ENCODE data around the gene YTHDC1.
"Not testable (repeated sequence)": the region's sequence is repeated elsewhere in the genome, so short reads cannot be mapped to it uniquely, and the experiment has no call there.

The YTHDC1 gene

GRCh38 chr4:68287704-68288392, 62.0 kb downstream of the YTHDC1 start:
- DNase-seq: no peak

- no peak for DNase-seq
Measured at GRCh38 chr4:68283714-68284113, 66.2 kb downstream of the YTHDC1 start.

DNA sequence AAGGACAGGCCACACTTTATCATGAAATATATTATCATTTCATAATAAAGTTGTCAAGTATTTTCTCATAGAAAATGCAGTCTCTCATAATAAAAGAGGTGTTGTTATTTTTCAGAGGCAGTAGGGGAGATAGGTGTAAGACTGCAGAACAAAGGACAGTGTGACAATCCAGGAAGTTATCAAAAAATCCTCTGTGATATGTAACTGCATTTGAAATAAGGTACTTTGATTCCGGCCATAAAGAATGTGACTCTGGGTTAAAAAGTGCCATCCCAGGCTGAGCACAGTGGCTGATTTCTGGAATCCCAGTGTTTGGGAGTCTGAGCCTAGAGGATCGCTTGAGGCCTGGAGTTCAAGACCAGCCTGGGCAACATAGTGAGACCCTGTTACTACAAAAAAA, 66.8 kb downstream of the YTHDC1 start:
- no peak for DNase-seq

DNA sequence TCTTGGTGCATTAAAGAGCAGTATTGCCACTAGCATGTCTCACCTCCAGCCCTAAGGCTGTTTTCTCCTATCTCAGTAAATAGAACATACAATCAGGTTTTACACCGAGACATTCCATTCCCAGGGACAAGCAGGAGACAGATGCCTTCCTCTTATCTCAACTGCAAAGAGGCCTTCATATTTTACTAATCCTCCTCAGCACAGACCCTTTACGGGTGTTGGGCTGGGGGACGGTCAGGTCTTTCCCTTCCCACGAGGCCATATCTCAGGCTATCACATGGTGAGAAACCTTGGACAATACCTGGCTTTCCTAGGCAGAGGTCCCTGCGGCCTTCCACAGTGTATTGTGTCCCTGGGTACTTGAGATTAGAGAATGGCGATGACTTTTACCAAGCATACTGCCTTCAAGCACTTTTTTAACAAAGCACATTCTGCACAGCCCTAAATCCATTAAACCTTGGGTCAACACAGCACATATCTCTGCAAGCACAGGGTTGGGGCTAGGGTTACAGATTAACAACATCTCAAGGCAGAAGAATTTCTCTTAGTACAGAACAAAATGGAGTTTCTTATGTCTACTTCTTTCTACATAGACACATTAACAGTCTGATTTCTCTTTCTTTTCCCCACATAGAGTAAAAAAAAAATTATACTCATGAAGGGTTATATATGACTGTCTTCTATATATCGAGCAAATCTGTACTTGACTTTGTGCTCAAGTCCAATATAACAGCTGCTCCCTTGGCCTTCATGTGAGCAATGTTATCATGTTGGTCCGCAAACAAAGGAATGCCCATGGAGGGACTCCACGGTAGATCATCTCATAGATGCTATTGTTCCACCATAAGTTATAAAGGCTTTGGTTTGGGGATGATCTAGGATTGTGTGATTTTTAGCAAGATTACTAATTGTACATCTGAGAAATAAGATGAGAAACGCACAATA, 67.8 kb downstream of the YTHDC1 start:
- not testable (repeated sequence) for DNase-seq

DNA sequence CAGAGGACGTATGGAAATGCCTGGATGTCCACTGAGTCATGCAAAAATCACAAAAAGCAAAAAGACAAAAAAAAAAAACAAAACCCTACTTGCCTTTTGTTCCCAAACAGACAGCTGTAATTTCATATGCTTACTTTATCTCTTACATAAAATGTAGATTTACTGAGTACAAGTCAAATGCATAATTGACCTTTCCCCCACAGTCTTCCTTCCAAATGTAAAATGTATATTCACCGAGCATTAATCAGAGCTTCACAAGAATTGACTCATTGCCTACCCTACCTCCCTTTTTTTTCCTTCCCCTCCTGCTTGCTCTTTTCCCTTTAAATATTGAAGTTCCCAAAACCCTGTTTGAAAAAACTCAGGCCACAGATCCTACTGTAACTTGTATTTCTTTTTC, 71.9 kb downstream of the YTHDC1 start:
- no peak for DNase-seq

DNA sequence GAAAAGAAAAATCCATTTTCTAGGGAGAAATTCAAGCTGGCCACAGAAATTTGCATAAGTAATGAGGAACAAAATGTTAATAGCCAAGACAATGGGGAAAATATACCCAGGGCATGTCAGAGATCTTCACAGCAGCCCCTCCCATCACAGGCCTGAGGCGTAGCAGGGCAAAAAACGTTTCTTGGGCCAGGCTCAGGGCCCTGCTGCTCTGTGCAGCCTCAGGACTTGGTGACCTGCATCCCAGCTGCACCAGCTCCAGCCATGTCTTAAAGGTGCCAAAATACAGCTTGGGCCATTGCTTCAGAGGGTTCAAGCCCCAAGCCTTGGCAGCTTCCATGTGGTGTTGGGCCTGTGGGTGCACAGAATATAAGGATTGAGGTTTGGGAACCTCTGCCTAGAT, 72.3 kb downstream of the YTHDC1 start:
- DNase-seq: no peak

GRCh38 chr4:68272860-68273259, 77.0 kb downstream of the YTHDC1 start:
- no peak for DNase-seq

- DNase-seq: no peak
Measured at GRCh38 chr4:68272380-68272779, 77.5 kb downstream of the YTHDC1 start.

DNA sequence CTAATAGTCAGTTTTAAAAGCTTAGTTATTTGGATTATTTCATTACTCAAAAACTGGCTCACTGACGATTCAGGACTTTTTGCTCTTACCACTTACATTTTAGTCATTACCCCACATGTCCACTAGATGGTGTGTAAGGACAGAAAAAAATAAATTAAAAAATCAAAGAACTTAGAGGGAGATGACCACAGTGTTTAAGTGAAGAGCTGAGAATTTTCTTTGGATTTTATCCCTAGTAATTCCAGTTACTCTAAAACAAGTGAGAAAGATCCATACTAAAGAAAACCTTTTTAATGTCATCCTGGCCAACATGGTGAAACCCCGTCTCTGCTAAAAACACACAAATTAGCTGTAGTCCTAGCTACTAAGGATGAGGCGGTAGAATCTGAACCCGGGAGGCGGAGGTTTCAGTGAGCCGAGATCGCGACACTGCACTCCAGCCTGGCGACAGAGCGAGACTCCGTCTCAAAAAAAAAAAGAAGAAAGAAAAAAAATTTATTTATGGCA, 78.0 kb downstream of the YTHDC1 start:
- DNase-seq: no peak

DNA sequence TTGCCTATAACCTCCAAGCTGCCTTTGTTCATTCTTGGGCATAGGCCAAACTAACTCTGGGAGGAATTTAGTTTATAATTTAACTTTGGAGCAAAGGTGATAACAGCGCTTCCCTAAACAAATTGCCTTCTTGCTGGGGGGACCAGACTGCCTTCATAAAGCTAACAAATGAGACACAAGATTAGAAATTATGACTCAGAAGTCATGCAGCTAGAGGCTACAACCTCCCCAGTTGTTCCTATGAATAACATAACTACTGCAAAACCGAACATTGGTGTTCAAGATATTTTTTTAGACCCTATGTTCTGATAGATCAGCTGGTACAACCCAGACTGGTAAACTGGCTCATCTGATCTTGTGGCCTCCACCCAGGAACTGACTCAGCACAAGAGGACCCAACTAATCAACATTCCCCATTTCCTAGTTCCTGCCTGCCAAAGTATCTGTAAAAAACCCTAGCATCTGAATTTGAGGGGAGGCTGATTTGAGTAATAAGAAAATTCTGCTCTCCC, 82.4 kb downstream of the YTHDC1 start:
- DNase-seq: no peak

- no peak for DNase-seq
Measured at GRCh38 chr4:68264875-68265565, 84.9 kb downstream of the YTHDC1 start.

All from stimulated activated CD4-positive, alpha-beta T cell treated with anti-CD3 and anti-CD28 coated beads, Interleukin-1b, Interleukin-23, amount 100 ng/mL, for 48 hours (primary cell).